Omental fat pad (tissue), 4 donors: ENCODE data around the gene RECK. TPM values are rescaled to one million over a fixed set of nuclear protein-coding genes. Genes with fewer than 3 reads are reported as not detected.
A peak's percentile ranks its signal among the peaks of the same experiment; 100 is the strongest.

Source experiments
- ATAC-seq: fragments of 150-250 bp; one replicate; pipeline ENCODE4 v1.9.1; 2016; ENCODE audit warnings: mild to moderate bottlenecking, moderate library complexity; ENCODE audit not compliant: low FRiP score
- DNase-seq: peaks from one replicate; pipeline ENCODE4 v3.0.0-alpha.2; 2019; ENCODE audit warnings: low spot score
- CTCF ChIP-seq, 3 donors: fragments of 450-650 bp; IDR thresholded peaks; one replicate each; pipeline ENCODE4 v1.5.1; 2016 to 2017; ENCODE audit warnings: antibody characterized with exemption in 3 of 3, mild to moderate bottlenecking in 3 of 3, moderate library complexity in 2 of 3
- small RNA-seq: library from RNA; depleted of rRNA; stranded (forward); fragments of <200 nt; gene quantifications from one replicate; pipeline ENCODE3, GENCODE V24; 2016
- total RNA-seq, 4 donors: library from RNA; depleted of rRNA; stranded (reverse); fragments of >200 nt; gene quantifications; one replicate each; pipeline ENCODE4 v1.1.0, GENCODE V29; 2016

The RECK gene
- total RNA-seq, 4 donors from 2014 or later: 15.0 to 27.7 (median 21.7) TPM

- peak; percentile 69 for DNase-seq
Measured at GRCh38 chr9:36166168-36166927, 129.6 kb downstream of the RECK start.

GRCh38 chr9:36169166-36169565, 132.5 kb downstream of the RECK start, which contains the start of gene CCIN:
TSS of gene CCIN (plus strand) at chr9:36169388. CDS start at chr9:36169503, 115 bp downstream.
- ATAC-seq: no peak
- TF ChIP-seq CTCF (IDR thresholded peaks at IDR 0.05): no peak
- no peak for DNase-seq

More at GRCh38 chr9:36166168-36166927, 129.6 kb downstream of the RECK start:
- TF ChIP-seq CTCF (IDR thresholded peaks at IDR 0.05): peak in 2 of 3 donors; percentile 67 to 81
- ATAC-seq: peak; percentile 95

GRCh38 chr9:36169708-36170107, 133.0 kb downstream of the RECK start:
- TF ChIP-seq CTCF (IDR thresholded peaks at IDR 0.05): no peak
- no peak for DNase-seq
- no peak for ATAC-seq

- ATAC-seq (no peak), DNase-seq (no peak)
- TF ChIP-seq CTCF (IDR thresholded peaks at IDR 0.05): no peak
Measured at GRCh38 chr9:36170531-36170930, 133.8 kb downstream of the RECK start.

GRCh38 chr9:36173861-36174260, 137.1 kb downstream of the RECK start:
- TF ChIP-seq CTCF (IDR thresholded peaks at IDR 0.05): no peak
- DNase-seq: no peak
- no peak for ATAC-seq

Small RNA genes within 50 kb of the gene (small RNA-seq; reads per million reads assigned to genes)
- gene RF02275: not detected

Other genes starting within 250 kb of the RECK start
- gene NPR2, start 245.3 kb upstream of the RECK start, total RNA-seq: 10 to 100 TPM; 13.7 to 28.2 (median 24.3) TPM
- gene SPAG8, start 224.7 kb upstream of the RECK start, total RNA-seq: 1 to 10 TPM in 2 of 4 donors, under 1 TPM in 1, not detected in 1; 0.65 to 2.8 (median 2.0) TPM
- 10 to 100 TPM; 19.8 to 49.7 (median 40.6) TPM for gene HINT2, start 221.9 kb upstream of the RECK start, total RNA-seq
- gene FAM221B, start 208.2 kb upstream of the RECK start, total RNA-seq: not detected
- gene TMEM8B, start 207.7 kb upstream of the RECK start, total RNA-seq: 10 to 100 TPM in 1 of 4 donors, 1 to 10 TPM in 3; 2.7 to 13.2 (median 4.6) TPM
- not detected for gene OR13J1, start 166.5 kb upstream of the RECK start, total RNA-seq
- gene HRCT1, start 130.7 kb upstream of the RECK start, total RNA-seq: 10 to 100 TPM in 2 of 4 donors, 1 to 10 TPM in 2; 5.1 to 17.5 (median 11.3) TPM
- 10 to 100 TPM in 3 of 4 donors, 1 to 10 TPM in 1; 5.6 to 70.1 (median 18.4) TPM for gene SPAAR, start 127.4 kb upstream of the RECK start, total RNA-seq
- not detected for gene OR2S2, start 78.8 kb upstream of the RECK start, total RNA-seq
- 10 to 100 TPM; 13.6 to 71.1 (median 42.2) TPM for gene GLIPR2, start 99.8 kb downstream of the RECK start, total RNA-seq
- gene CCIN, start 132.5 kb downstream of the RECK start, total RNA-seq: 1 to 10 TPM in 1 of 4 donors, under 1 TPM in 2, not detected in 1; 0.65 to 2.5 (median 0.95) TPM
- 100 to 1,000 TPM; 180 to 187 (median 185) TPM for gene CLTA, start 154.0 kb downstream of the RECK start, total RNA-seq
- 10 to 100 TPM; 28.5 to 42.1 (median 35.4) TPM for gene GNE, start 221.5 kb downstream of the RECK start, total RNA-seq